Measurements from ENCODE around the gene TREML4. TPM values are rescaled to one million over a fixed set of nuclear protein-coding genes. Genes with fewer than 3 reads are reported as not detected.

Gene TREML4
- total and polyA plus RNA-seq, 4 donors, result 0.08 to 0.31 TPM; not detected in 2

DNA sequence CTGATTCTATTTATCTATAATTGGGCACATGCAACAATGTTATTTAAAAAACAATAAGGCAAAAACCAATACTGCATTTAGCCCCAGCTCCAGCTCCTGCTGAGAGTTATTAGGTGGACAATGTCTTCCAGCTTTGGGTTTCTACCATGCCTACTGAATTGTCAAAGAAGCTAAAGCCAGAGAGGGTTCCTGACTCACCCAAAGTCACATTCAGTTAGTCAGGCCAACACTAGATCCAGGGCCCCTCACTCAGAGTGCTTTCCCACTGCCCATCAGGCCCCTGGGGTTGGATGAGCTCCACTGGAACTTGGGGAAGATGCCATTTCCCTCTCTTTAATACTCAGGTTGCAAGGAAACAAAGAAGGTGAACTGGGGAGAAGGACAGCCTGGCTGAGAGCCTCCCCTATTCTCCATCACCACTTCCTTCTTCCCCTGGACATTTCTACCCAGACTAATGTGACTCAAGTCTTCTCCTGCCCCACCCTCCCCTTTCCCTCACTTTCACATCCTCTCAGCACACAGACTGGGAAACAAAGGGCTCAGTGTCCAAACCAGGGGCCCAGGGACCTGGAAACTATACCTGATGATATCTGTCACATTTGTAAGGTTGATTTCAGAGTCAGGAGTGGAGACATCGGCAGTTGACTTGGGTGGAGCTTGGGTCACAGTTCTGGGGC is 52.4 kb downstream of the TREML4 start (continued):
- TF ChIP-seq, protein P1, sequence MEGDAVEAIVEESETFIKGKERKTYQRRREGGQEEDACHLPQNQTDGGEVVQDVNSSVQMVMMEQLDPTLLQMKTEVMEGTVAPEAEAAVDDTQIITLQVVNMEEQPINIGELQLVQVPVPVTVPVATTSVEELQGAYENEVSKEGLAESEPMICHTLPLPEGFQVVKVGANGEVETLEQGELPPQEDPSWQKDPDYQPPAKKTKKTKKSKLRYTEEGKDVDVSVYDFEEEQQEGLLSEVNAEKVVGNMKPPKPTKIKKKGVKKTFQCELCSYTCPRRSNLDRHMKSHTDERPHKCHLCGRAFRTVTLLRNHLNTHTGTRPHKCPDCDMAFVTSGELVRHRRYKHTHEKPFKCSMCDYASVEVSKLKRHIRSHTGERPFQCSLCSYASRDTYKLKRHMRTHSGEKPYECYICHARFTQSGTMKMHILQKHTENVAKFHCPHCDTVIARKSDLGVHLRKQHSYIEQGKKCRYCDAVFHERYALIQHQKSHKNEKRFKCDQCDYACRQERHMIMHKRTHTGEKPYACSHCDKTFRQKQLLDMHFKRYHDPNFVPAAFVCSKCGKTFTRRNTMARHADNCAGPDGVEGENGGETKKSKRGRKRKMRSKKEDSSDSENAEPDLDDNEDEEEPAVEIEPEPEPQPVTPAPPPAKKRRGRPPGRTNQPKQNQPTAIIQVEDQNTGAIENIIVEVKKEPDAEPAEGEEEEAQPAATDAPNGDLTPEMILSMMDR (IDR thresholded peaks at IDR 0.05; ENCODE audit: low read depth, low read length, missing input control), result no peak
- TF ChIP-seq NR2F2 (IDR thresholded peaks at IDR 0.05) (no peak), GABPA (IDR thresholded peaks at IDR 0.05 in 1 of 2, conservative IDR thresholded peaks at IDR 0.05 in 1 of 2) (no peak), RAD21 (IDR thresholded peaks at IDR 0.05) (no peak), SP1 (IDR thresholded peaks at IDR 0.05) (no peak)
- TF ChIP-seq, protein P2, sequence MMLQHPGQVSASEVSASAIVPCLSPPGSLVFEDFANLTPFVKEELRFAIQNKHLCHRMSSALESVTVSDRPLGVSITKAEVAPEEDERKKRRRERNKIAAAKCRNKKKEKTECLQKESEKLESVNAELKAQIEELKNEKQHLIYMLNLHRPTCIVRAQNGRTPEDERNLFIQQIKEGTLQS (IDR thresholded peaks at IDR 0.05), result no peak

DNA sequence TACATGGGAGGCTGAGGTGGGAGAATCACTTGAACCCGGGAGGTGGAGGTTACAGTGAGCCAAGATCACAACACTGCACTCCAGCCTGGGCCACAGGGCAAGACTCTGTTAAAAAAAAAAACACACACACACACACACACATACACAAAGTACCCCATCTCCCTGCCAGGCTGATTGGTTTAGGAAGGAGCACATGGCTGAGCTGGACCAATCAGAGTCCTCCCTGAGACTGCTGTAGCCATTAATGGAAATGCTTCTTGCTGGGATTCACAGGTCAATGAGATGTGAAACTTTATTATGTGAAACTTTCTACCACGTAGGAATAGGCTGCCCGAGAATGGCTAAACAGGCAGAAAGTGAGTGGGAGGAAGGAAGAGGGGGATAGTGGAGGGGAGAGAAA is 55.5 kb downstream of the TREML4 start:
- no peak for DNase-seq (ENCODE audit: low spot score)
- no peak overlapping the region for H3K27ac ChIP-seq (ENCODE audit: low read depth in 1 of 2, low read length in 2 of 2)
- H3K4me3 ChIP-seq (ENCODE audit: low read depth in 1 of 3, low read length in 3 of 3), result no peak overlapping the region
- WGBS, result 82% methylated on average over 3 of the region's 3 CpGs
- peaks cover 0 to 3% (median 0%) of the 10 kb centered on the region in 4 donors for H3K4me1 ChIP-seq (ENCODE audit: control insufficient read depth in 4 of 4, insufficient read depth in 4 of 4, low read length in 3 of 4)
- no peaks in the 10 kb centered on the region for H3K36me3 ChIP-seq (ENCODE audit: control insufficient read depth in 4 of 4, insufficient read depth in 3 of 4, low read depth in 1 of 4, low read length in 3 of 4)
- H3K9ac ChIP-seq (ENCODE audit: low read depth in 1 of 2, low read length in 2 of 2), result no peak overlapping the region
- no peaks in the 10 kb centered on the region for H3K9me3 ChIP-seq (ENCODE audit: control insufficient read depth in 4 of 4, low read length in 3 of 4)
- H3K27me3 ChIP-seq (ENCODE audit: control insufficient read depth in 4 of 4, insufficient read depth in 4 of 4, low read length in 3 of 4), result peaks cover 0 to 2% (median 0%) of the 10 kb centered on the region in 4 donors
- TF ChIP-seq GABPA (IDR thresholded peaks at IDR 0.05 in 1 of 2, conservative IDR thresholded peaks at IDR 0.05 in 1 of 2) (no peak), NR2F2 (IDR thresholded peaks at IDR 0.05) (no peak), RXRA (IDR thresholded peaks at IDR 0.05) (no peak), FOXA2 (IDR thresholded peaks at IDR 0.05) (no peak), EGR1 (IDR thresholded peaks at IDR 0.05; ENCODE audit: low read depth in 2 of 2) (no peak), YY1 (IDR thresholded peaks at IDR 0.05) (no peak), RAD21 (IDR thresholded peaks at IDR 0.05) (no peak), JUND (IDR thresholded peaks at IDR 0.05) (no peak)

DNA sequence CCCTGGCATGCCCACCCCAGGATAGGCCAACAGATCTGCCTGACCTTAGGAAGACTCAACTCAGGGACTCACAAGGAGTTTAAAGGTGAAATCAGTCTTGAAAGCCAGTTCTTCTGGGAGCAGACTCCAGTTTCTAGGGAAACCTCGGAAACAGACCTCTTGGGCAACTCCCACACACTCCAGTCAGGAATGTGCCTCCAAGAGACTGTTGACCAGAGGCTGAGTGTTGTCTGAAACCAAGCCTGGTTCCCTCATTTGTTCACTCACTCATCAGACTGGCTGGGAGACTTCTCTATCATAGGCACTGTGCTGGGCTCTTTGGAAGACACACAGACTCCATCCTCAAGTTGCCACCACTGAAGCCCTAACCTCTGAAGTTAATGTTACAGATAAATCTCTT is 56.6 kb downstream of the TREML4 start:
- no peaks in the 10 kb centered on the region for H3K9me3 ChIP-seq (ENCODE audit: control insufficient read depth in 4 of 4, low read length in 3 of 4)
- H3K4me1 ChIP-seq (ENCODE audit: control insufficient read depth in 4 of 4, insufficient read depth in 4 of 4, low read length in 3 of 4), result no peaks in the 10 kb centered on the region
- 62% methylated on average over 1 of the region's 1 CpG for WGBS
- peaks cover 0 to 2% (median 0%) of the 10 kb centered on the region in 4 donors for H3K27me3 ChIP-seq (ENCODE audit: control insufficient read depth in 4 of 4, insufficient read depth in 4 of 4, low read length in 3 of 4)
- DNase-seq (ENCODE audit: low spot score), result no peak
- no peak overlapping the region for H3K9ac ChIP-seq (ENCODE audit: low read depth in 1 of 2, low read length in 2 of 2)
- no peak overlapping the region for H3K4me3 ChIP-seq (ENCODE audit: low read depth in 1 of 3, low read length in 3 of 3)
- TF ChIP-seq FOXA1 (IDR thresholded peaks at IDR 0.05) (no peak), HNF4G (IDR thresholded peaks at IDR 0.05) (no peak), JUND (IDR thresholded peaks at IDR 0.05) (no peak), HNF4A (conservative IDR thresholded peaks at IDR 0.05) (no peak)
- no peaks in the 10 kb centered on the region for H3K36me3 ChIP-seq (ENCODE audit: control insufficient read depth in 4 of 4, insufficient read depth in 3 of 4, low read depth in 1 of 4, low read length in 3 of 4)
- no peak overlapping the region for H3K27ac ChIP-seq (ENCODE audit: low read depth in 1 of 2, low read length in 2 of 2)
